IgD-negative memory B cell (primary cell): Measurements from ENCODE around the gene RPS6KA5. TPM values are rescaled to one million over a fixed set of nuclear protein-coding genes. Genes with fewer than 3 reads are reported as not detected.
"Not testable (repeated sequence)": the region's sequence is repeated elsewhere in the genome, so short reads cannot be mapped to it uniquely, and the experiment has no call there.

Source experiments
- H3K27ac Mint-ChIP-seq, 3 donors: one replicate each; pipeline ENCODE4 v1.8.0; 2020 to 2022; ENCODE audit warnings: mild to moderate bottlenecking in 3 of 3, mixed read lengths in 3 of 3, moderate library complexity in 1 of 3
- H3K27me3 Mint-ChIP-seq: one replicate; pipeline ENCODE4 v1.8.0; 2021; ENCODE audit warnings: mixed read lengths
- H3K36me3 Mint-ChIP-seq: one replicate; pipeline ENCODE4 v1.8.0; 2020; ENCODE audit warnings: mild to moderate bottlenecking, mixed read lengths
- H3K4me1 Mint-ChIP-seq, 3 donors: one replicate each; pipeline ENCODE4 v1.8.0; 2020 to 2022; ENCODE audit warnings: mixed read lengths in 3 of 3, mild to moderate bottlenecking in 1 of 3
- H3K4me3 Mint-ChIP-seq, 4 donors: one replicate each; pipeline ENCODE4 v1.8.0; 2020 to 2022; ENCODE audit warnings: mild to moderate bottlenecking in 4 of 4, mixed read lengths in 4 of 4, moderate library complexity in 3 of 4
- H3K9me3 Mint-ChIP-seq, 3 donors: one replicate each; pipeline ENCODE4 v1.8.0; 2020 to 2021; ENCODE audit warnings: mixed read lengths in 3 of 3, mild to moderate bottlenecking in 1 of 3
- polyA plus RNA-seq: library from polyadenylated mRNA; unstranded; fragments of 300-500 nt; fragmentation: Illumina TruSeq; gene quantifications from one replicate; pipeline ENCODE4 v1.2.3, GENCODE V29; 2021

Gene RPS6KA5
- polyA plus RNA-seq, 1 donor from 2014 or later: 19.0 TPM

GRCh38 chr14:90999299-90999698 is 61.1 kb downstream of the RPS6KA5 start:
- no peaks in the 10 kb centered on the region for H3K9me3 Mint-ChIP-seq
- peaks cover 7% of the 10 kb centered on the region for H3K36me3 Mint-ChIP-seq
- H3K4me3 Mint-ChIP-seq: no peak overlapping the region
- H3K27me3 Mint-ChIP-seq: no peaks in the 10 kb centered on the region
- H3K4me1 Mint-ChIP-seq: peaks cover 9 to 26% (median 15%) of the 10 kb centered on the region in 3 donors
- peak overlapping the region in 1 of 3 donors; percentile 65 for H3K27ac Mint-ChIP-seq

GRCh38 chr14:90996967-90997366 is 63.5 kb downstream of the RPS6KA5 start:
- peaks cover 11 to 42% (median 17%) of the 10 kb centered on the region in 3 donors for H3K4me1 Mint-ChIP-seq
- H3K9me3 Mint-ChIP-seq: no peaks in the 10 kb centered on the region
- peaks cover 12% of the 10 kb centered on the region for H3K36me3 Mint-ChIP-seq
- H3K4me3 Mint-ChIP-seq: peak overlapping the region in 2 of 4 donors; percentile 52 to 72
- no peaks in the 10 kb centered on the region for H3K27me3 Mint-ChIP-seq
- peak overlapping the region in 1 of 3 donors; percentile 89 for H3K27ac Mint-ChIP-seq

DNA sequence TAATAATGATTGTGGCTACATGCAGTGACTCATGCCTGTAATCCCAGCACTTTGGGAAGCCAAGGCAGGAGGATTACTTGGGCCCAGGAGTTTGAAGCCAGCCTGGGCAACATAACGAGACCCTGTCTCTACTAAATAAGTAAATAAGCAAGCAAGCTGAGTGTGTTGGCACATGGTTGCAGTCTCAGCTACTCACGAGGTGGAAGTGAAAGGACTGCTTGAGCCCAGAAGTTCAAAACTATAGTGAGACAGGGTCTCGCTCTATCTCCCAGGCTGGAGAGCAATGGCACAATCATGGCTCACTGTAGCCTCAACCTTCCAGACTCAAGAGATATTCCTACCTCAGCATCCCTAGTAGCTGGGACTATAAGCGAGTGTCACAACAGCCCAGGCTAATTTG is 64.7 kb downstream of the RPS6KA5 start:
- H3K27me3 Mint-ChIP-seq: no peaks in the 10 kb centered on the region
- peaks cover 12% of the 10 kb centered on the region for H3K36me3 Mint-ChIP-seq
- H3K4me3 Mint-ChIP-seq: peak overlapping the region in 1 of 4 donors; percentile 30
- peaks cover 11 to 42% (median 21%) of the 10 kb centered on the region in 3 donors for H3K4me1 Mint-ChIP-seq
- no peak overlapping the region for H3K27ac Mint-ChIP-seq
- no peaks in the 10 kb centered on the region for H3K9me3 Mint-ChIP-seq

DNA sequence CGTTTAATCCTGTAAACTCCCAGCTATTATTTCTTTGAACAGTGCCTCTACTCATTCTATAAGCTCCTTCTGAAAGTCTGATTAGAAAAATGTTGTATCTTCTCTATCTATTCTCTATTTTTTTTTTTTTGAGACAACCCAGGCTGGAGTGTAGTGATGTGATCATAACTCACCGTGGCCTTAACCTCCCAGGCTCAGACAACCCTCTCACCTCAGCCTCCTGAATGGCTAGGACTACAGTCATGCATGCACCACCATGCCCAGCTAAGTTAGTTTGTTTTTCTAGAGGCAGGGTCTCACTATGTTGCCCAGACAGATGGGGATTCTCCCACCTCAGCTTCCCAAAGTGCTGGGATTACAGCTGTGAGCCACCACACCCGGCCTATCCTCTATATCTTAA is 66.6 kb downstream of the RPS6KA5 start:
- Mint-ChIP-seq H3K36me3 (peaks cover 12% of the 10 kb centered on the region), H3K4me1 (peaks cover 12 to 35% (median 19%) of the 10 kb centered on the region in 3 donors), H3K4me3 (no peak overlapping the region)

DNA sequence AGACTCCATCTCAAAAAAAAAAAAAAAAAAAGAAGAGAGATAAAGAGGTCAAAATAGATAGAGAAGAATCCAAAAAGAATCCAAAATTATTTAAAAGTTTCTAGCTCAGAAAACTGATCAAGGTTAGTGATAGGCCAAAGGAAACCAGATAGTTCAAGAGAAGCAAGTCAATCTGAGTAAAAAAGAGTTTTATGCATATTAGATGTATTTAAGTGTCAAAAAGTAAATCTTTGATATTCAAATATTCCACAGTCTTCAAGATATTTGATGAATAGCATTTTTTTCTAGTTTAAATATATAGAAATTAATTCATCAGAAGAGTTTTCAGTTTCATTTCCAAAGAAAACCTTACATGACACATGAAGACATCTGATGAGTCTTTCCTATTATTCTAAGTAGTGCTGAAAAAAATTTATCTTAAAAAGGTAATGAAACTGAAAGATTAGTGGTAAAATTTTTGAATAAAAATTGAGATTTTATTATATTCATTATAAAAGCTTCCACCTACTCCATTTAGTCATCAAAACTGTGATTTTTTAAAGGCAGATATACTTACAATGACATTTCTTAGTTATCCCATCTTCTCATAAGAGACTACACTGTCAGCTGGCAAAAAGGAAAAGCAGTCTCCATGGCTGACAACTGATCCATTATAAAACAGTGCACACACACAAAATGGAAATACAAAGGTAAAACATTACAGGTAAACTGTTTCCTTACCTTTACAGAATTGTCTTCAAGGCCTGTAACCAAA is 68.6 kb downstream of the RPS6KA5 start:
- Mint-ChIP-seq H3K27me3 (no peaks in the 10 kb centered on the region), H3K27ac (no peak overlapping the region), H3K4me3 (no peak overlapping the region), H3K36me3 (peaks cover 10% of the 10 kb centered on the region), H3K9me3 (no peaks in the 10 kb centered on the region), H3K4me1 (peaks cover 4 to 32% (median 13%) of the 10 kb centered on the region in 3 donors)

More for the DNA sequence above, 66.6 kb downstream of the RPS6KA5 start:
- Mint-ChIP-seq H3K9me3 (no peaks in the 10 kb centered on the region), H3K27ac (no peak overlapping the region), H3K27me3 (no peaks in the 10 kb centered on the region)

DNA sequence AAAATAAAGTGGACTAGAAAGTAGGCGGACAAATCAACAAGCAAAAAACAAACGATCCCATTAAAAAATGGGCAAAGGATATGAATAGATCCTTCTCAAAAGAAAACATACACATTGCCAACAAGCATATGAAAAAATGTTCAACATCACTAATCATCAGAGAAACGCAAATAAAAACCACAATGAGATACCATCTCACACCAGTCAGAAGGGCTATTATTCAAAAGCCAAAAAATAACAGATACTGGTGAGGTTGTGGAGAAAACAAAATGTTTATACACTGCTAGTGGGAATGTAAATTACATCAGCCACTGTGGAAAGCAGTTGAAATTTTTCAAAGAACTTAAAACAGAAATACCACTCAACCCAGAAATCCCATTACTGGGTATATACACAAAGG is 70.3 kb downstream of the RPS6KA5 start:
- H3K27me3 Mint-ChIP-seq: no peaks in the 10 kb centered on the region
- H3K4me3 Mint-ChIP-seq: no peak overlapping the region
- H3K9me3 Mint-ChIP-seq: no peaks in the 10 kb centered on the region
- H3K4me1 Mint-ChIP-seq: peaks cover 13 to 35% (median 19%) of the 10 kb centered on the region in 3 donors
- peaks cover 12% of the 10 kb centered on the region for H3K36me3 Mint-ChIP-seq
- H3K27ac Mint-ChIP-seq: no peak overlapping the region

DNA sequence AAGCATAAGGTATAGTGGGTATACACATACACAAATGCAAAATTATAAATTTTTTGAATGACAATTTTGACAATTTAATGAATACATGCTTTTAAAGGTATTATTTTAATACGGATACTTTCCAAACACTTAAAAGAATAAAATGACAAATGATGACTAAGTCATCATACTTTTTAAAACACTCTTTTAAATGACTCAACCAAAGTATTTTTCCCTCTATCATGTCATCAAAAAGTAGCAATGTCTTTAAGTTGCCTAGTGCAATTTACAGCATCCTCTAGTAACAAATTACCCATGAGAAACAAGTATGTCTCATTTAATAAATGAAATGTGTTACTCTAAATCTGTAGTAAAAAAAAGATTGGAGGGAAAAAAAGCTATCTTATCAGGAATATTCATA is 73.3 kb downstream of the RPS6KA5 start:
- Mint-ChIP-seq H3K4me1 (peaks cover 9 to 21% (median 18%) of the 10 kb centered on the region in 3 donors), H3K27me3 (no peaks in the 10 kb centered on the region), H3K27ac (no peak overlapping the region), H3K36me3 (peaks cover 7% of the 10 kb centered on the region), H3K9me3 (no peaks in the 10 kb centered on the region), H3K4me3 (no peak overlapping the region)

DNA sequence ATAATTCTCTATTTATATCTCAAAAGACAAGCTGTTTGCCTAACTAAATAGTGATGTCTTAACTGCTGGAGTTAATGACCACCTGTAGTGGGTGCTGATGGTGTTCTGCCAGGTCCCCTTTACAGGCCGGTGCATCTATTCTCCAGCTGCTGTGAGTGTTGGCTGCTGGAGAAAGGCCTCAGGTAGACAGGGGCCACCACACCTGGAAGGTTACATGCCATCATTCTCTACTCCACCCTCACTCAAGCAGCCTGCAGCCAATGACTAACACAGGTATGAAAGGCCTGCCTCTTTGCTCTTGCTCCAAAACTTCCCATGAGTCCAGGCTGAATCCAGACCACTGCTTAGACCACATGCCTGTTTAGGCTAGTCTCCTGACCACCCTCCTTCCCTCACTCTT is 73.9 kb downstream of the RPS6KA5 start:
- no peaks in the 10 kb centered on the region for H3K27me3 Mint-ChIP-seq
- peaks cover 9 to 19% (median 17%) of the 10 kb centered on the region in 3 donors for H3K4me1 Mint-ChIP-seq
- H3K27ac Mint-ChIP-seq: peak overlapping the region in 1 of 3 donors; percentile 21
- H3K9me3 Mint-ChIP-seq: no peaks in the 10 kb centered on the region
- peaks cover 6% of the 10 kb centered on the region for H3K36me3 Mint-ChIP-seq
- H3K4me3 Mint-ChIP-seq: peak overlapping the region in 1 of 4 donors; percentile 75

- H3K36me3 Mint-ChIP-seq: peaks cover 6% of the 10 kb centered on the region
- H3K27me3 Mint-ChIP-seq: no peaks in the 10 kb centered on the region
- H3K27ac Mint-ChIP-seq: peak overlapping the region in 1 of 3 donors; percentile 23
- peak overlapping the region in 2 of 4 donors; percentile 27 to 43 for H3K4me3 Mint-ChIP-seq
- H3K9me3 Mint-ChIP-seq: no peaks in the 10 kb centered on the region
- peaks cover 9 to 19% (median 13%) of the 10 kb centered on the region in 3 donors for H3K4me1 Mint-ChIP-seq
These were observed 74.7 kb downstream of the RPS6KA5 start for GRCh38 chr14:90985601-90986242.

GRCh38 chr14:90983560-90983959 is 76.9 kb downstream of the RPS6KA5 start:
- H3K36me3 Mint-ChIP-seq: peaks cover 1% of the 10 kb centered on the region
- no peaks in the 10 kb centered on the region for H3K27me3 Mint-ChIP-seq
- H3K9me3 Mint-ChIP-seq: no peaks in the 10 kb centered on the region
- H3K4me1 Mint-ChIP-seq: peaks cover 8 to 19% (median 13%) of the 10 kb centered on the region in 3 donors
- no peak overlapping the region for H3K27ac Mint-ChIP-seq
- H3K4me3 Mint-ChIP-seq: no peak overlapping the region

DNA sequence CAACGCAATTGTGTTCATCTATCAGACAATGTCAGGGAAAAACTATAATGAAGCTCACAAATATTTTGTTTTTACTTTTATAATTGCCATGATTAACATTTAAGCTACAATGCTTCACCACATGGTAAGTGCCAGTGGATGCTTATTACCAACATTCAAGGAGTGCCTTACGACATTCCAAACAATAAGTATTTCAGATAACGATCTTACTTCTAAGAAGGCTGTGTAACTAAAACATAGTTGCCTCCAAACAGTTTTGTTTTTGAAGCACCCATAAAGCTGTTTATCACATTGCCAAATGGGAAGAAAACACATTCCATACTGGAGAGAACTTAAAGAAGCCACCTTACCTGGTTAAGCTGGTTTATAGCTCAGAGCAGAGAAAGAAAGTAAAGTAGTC is 78.8 kb downstream of the RPS6KA5 start:
- no peaks in the 10 kb centered on the region for H3K27me3 Mint-ChIP-seq
- peaks cover 1% of the 10 kb centered on the region for H3K36me3 Mint-ChIP-seq
- H3K27ac Mint-ChIP-seq: peak overlapping the region in 1 of 3 donors; percentile 22
- no peak overlapping the region for H3K4me3 Mint-ChIP-seq
- H3K9me3 Mint-ChIP-seq: no peaks in the 10 kb centered on the region
- H3K4me1 Mint-ChIP-seq: peaks cover 9 to 12% (median 9%) of the 10 kb centered on the region in 3 donors

DNA sequence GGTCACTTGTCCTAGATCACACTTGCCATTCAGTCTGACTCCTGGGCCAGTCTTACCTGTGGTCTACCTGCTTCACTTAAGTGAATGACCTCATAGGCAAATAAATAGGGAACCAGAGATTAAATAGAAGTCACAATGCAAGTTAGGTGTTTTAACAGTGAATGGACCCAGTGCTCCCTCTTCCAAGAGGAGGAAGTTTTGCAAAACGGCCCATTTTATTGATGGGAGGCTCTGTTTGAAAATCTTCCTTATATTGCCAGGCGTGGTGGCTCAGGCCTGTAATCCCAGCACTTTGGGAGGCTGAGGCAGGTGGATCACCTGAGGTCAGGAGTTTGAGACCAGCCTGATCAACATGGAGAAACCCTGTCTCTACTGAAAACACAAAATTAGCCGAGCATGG is 79.8 kb downstream of the RPS6KA5 start:
- H3K4me3 Mint-ChIP-seq, H3K27me3 Mint-ChIP-seq, H3K9me3 Mint-ChIP-seq, H3K4me1 Mint-ChIP-seq, H3K36me3 Mint-ChIP-seq: not testable (repeated sequence)
- H3K27ac Mint-ChIP-seq: peak overlapping the region in 1 of 3 donors; percentile 47

DNA sequence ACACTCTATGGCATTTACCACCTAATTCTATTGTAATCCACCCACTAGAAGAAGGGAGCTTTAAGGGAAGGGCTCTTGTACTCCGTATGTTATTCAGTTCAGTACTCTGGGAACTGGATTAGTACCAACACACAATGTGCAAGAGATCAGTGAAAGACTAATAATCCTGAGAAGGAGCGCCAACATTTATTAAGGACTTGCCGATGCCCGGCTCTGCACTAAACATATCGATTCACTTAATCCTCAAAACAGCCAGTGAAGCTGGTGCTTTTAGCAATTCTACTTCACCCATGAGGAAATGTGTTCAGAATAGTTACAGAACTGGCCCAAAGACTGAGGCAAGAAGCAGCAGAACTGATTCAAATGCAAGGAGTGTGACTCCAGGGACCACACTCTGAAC is 80.9 kb downstream of the RPS6KA5 start:
- H3K36me3 Mint-ChIP-seq: peaks cover 7% of the 10 kb centered on the region
- H3K9me3 Mint-ChIP-seq: no peaks in the 10 kb centered on the region
- H3K27me3 Mint-ChIP-seq: no peaks in the 10 kb centered on the region
- peaks cover 0 to 3% (median 0%) of the 10 kb centered on the region in 3 donors for H3K4me1 Mint-ChIP-seq
- no peak overlapping the region for H3K27ac Mint-ChIP-seq
- no peak overlapping the region for H3K4me3 Mint-ChIP-seq

- H3K9me3 Mint-ChIP-seq: no peaks in the 10 kb centered on the region
- no peaks in the 10 kb centered on the region for H3K27me3 Mint-ChIP-seq
- H3K4me3 Mint-ChIP-seq: no peak overlapping the region
- peaks cover 24% of the 10 kb centered on the region for H3K36me3 Mint-ChIP-seq
- no peak overlapping the region for H3K27ac Mint-ChIP-seq
- peaks cover 0 to 5% (median 5%) of the 10 kb centered on the region in 3 donors for H3K4me1 Mint-ChIP-seq
These were observed 84.3 kb downstream of the RPS6KA5 start for GRCh38 chr14:90976101-90976500.

- Mint-ChIP-seq H3K4me3 (no peak overlapping the region), H3K4me1 (peaks cover 3 to 19% (median 8%) of the 10 kb centered on the region in 3 donors), H3K36me3 (peaks cover 30% of the 10 kb centered on the region), H3K27me3 (no peaks in the 10 kb centered on the region), H3K27ac (no peak overlapping the region), H3K9me3 (no peaks in the 10 kb centered on the region)
These were observed 88.8 kb downstream of the RPS6KA5 start for GRCh38 chr14:90971687-90972086.
